KOPT-K1 (cell line): Measurements from ENCODE around the gene TTC16.

Source experiments
- H3K27ac ChIP-seq: fragments of 200-600 bp; sonication (generic); 2 replicates; pipeline ENCODE4 v1.5.1; 2016; ENCODE audit warnings: antibody characterized with exemption, mild to moderate bottlenecking, low read depth, low read length; ENCODE audit not compliant: poor library complexity, severe bottlenecking
- H3K36me3 ChIP-seq: fragments of 200-600 bp; sonication (generic); 2 replicates; pipeline ENCODE4 v1.5.1; 2017; ENCODE audit warnings: antibody characterized with exemption, mild to moderate bottlenecking, low read length, moderate library complexity; ENCODE audit not compliant: insufficient read depth
- H3K9me3 ChIP-seq: fragments of 200-600 bp; sonication (generic); 2 replicates; pipeline ENCODE4 v1.5.1; 2017; ENCODE audit warnings: antibody characterized with exemption, low read length, mild to moderate bottlenecking; ENCODE audit not compliant: insufficient read depth, poor library complexity, severe bottlenecking

Gene TTC16

DNA sequence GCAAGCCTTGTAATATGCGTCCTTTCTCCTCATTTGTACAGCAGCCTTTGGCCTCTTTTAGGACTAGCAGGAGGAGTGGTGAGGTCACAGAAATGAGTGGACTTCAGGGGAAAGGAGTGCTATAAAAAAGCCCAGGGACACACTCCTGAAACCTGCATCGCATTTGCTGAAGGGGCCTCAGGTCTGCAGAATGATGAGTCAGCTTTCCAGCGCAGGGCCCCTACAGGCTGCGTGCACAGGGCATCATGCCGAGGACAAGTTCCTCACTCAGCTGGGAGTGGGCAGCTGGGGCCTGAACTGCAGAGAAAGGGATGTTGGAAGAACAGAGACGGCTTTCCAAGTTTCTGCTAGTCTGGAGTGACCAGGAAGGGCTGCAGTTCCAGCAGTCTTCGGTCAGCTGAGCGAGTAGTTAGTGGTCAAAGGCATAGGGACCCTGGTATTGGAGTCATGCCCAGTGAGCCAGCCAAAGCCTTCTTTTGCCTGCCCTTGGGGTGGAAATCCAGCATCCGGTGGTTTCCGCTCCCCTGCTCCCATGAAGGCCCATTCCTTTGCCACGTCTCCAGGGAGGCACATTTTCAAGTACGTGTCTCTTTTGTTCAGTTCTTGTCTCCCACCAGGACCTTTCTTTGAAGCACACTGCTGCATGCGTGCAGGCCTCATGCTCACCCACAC, 26.4 kb upstream of the TTC16 start:
- Histone ChIP-seq H3K9me3 (no peaks in the 10 kb centered on the region), H3K36me3 (no peaks in the 10 kb centered on the region), H3K27ac (no peak overlapping the region)

- Histone ChIP-seq H3K9me3 (no peaks in the 10 kb centered on the region), H3K36me3 (no peaks in the 10 kb centered on the region), H3K27ac (no peak overlapping the region)
These were observed 25.1 kb upstream of the TTC16 start for GRCh38 chr9:127690735-127691134.

GRCh38 chr9:127692071-127692470, 23.8 kb upstream of the TTC16 start:
- no peaks in the 10 kb centered on the region for H3K9me3 ChIP-seq
- H3K36me3 ChIP-seq: no peaks in the 10 kb centered on the region

DNA sequence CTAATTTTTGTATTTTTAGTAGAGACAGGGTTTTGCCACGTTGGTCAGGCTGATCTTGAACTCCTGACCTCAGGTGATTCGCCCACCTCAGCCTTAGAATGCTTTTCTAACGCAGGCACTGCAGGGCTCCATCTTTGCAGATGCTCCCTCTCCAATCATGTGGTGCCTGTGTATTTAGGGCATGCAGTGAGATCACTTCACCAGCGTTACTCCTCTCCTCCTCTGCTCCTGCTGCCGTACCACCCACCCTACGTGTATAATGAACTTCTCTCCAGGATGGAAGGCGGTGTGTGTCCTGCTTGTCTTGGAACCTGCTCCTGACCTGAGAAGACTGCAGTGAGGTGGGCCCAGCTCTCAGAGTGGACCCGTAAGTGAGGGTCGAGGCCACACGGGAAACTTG, 22.7 kb upstream of the TTC16 start:
- no peaks in the 10 kb centered on the region for H3K9me3 ChIP-seq
- H3K36me3 ChIP-seq: no peaks in the 10 kb centered on the region
- H3K27ac ChIP-seq: no peak overlapping the region

More at GRCh38 chr9:127692071-127692470, 23.8 kb upstream of the TTC16 start:
- H3K27ac ChIP-seq: no peak overlapping the region

GRCh38 chr9:127693697-127694096, 22.2 kb upstream of the TTC16 start:
- Histone ChIP-seq H3K9me3 (no peaks in the 10 kb centered on the region), H3K27ac (no peak overlapping the region), H3K36me3 (no peaks in the 10 kb centered on the region)

DNA sequence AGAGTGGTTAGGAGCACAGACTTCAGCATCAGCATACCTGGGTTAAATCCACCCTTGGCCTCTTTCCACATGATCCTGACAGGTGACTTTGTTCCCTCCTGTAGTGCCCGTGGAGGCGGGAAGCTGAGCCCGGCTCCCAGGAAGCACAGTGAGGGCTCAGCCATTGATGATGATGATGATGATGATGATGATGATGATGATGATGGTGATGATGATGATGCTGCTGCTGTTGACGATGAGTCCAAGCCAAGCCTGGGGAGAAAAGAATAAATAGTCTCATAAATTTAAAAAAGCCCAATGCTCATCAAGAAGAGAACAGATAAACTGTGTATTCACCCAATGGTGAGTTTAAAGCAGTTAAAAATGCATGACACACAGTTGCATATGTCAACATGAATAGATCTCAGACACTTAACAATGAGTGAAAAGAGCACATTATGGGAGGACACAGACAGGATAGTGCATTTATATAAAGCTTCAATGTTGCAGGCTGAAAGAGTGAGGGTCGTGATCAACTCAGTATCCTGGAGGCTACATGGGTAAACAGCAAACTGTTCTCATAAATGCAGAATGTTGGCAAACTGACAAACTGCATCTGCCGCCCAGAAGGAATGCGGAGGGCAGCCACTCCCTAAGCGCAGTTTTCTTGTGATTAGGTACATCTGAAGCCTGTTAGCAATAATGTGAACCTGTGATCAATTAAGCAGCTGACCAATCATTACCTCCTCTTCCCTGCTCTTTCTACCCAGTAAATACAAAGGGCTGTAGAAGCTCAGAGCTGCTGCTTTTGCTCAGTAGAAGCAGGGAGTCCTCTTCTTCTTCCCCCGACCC, 20.8 kb upstream of the TTC16 start:
- no peak overlapping the region for H3K27ac ChIP-seq
- no peaks in the 10 kb centered on the region for H3K9me3 ChIP-seq
- no peaks in the 10 kb centered on the region for H3K36me3 ChIP-seq

DNA sequence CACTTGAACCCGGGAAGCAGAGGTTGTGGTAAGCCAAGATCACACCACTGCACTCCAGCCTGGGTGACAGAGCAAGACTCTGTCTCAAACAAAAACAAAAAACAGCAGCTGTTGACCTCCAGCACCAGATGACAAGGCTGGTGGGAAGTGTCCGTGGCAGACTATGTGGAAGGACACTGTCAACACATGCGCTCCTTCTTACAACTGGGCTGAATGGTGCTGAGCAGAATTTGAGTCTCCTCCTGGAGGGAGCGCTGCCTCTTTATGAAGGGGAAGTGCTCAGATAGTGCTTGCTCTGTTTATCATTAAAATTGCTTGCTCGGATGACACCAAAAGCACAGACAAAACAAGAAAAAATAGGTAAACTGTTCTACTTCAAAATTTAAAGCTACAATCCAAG, 18.3 kb upstream of the TTC16 start:
- H3K36me3 ChIP-seq: no peaks in the 10 kb centered on the region

GRCh38 chr9:127698386-127698785, 17.5 kb upstream of the TTC16 start:
- Histone ChIP-seq H3K9me3 (no peaks in the 10 kb centered on the region), H3K27ac (no peak overlapping the region), H3K36me3 (no peaks in the 10 kb centered on the region)

More for the DNA sequence above, 18.3 kb upstream of the TTC16 start:
- Histone ChIP-seq H3K27ac (no peak overlapping the region), H3K9me3 (no peaks in the 10 kb centered on the region)

DNA sequence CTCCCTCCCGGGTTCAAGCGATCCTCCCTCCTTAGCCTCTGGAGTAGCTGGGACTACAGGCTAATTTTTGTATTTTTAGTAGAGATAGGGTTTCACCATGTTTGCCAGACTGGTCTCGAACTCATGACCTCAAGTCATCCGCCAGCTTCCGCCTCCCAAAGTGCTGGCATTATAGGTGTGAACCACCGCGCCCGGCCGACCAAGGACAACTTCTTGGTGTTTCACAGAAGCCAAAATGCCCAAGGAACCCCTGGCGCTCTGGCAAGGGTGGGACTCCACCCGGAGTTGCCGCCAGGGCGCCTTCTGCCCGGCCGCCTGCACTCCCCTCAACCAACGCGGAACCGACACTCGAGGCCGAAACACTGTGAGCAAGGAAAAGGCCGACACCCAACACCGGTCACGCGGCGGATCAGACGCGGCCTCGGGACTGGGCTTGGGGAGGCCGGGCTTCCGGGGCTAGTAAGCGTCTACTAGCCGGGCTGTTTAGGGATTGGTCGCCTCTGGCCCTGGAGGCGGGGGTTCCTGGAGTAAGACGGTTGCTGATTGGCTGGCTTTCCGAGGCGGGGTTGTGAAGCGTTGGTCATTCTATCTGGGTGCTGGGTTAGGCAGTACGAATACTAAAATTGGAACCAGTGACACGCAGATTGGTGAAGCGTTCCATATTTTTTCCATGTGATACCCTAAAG, 16.8 kb upstream of the TTC16 start:
- Histone ChIP-seq H3K36me3 (no peaks in the 10 kb centered on the region), H3K9me3 (no peaks in the 10 kb centered on the region), H3K27ac (no peak overlapping the region)

- Histone ChIP-seq H3K36me3 (no peaks in the 10 kb centered on the region), H3K27ac (no peak overlapping the region), H3K9me3 (no peaks in the 10 kb centered on the region)
These were observed 15.7 kb upstream of the TTC16 start for GRCh38 chr9:127700140-127700539.

DNA sequence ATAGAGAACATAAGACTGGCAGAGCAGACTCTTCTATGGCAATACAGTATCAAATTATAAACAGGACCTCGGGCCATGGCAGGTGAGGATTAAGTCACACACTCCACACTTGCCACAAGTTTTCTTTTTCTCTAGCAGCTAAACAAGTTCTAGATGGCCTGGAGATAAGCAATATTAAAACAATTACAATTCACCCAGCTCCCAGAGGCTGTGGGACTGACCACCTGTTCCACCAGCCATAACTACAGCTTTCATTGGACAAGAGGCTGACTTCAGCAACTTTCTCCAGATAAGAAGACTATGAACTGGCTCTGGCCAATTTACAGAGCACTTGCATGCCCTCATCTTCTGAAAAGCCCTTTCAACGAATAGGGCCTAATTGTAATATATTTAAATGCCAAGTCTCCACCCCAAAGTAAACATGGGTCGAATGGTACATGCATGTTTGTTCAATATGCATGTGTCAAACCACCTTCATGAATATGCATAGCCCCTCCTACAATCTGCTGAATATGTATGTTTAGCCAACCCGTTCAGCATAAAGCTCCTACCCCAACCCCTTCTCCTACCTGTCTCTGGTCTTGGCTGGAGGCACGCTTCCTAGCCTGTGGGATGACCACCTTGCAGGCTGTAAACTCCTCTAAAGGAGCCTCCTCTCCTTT, 15.2 kb upstream of the TTC16 start:
- Histone ChIP-seq H3K36me3 (no peaks in the 10 kb centered on the region), H3K27ac (no peak overlapping the region), H3K9me3 (no peaks in the 10 kb centered on the region)

DNA sequence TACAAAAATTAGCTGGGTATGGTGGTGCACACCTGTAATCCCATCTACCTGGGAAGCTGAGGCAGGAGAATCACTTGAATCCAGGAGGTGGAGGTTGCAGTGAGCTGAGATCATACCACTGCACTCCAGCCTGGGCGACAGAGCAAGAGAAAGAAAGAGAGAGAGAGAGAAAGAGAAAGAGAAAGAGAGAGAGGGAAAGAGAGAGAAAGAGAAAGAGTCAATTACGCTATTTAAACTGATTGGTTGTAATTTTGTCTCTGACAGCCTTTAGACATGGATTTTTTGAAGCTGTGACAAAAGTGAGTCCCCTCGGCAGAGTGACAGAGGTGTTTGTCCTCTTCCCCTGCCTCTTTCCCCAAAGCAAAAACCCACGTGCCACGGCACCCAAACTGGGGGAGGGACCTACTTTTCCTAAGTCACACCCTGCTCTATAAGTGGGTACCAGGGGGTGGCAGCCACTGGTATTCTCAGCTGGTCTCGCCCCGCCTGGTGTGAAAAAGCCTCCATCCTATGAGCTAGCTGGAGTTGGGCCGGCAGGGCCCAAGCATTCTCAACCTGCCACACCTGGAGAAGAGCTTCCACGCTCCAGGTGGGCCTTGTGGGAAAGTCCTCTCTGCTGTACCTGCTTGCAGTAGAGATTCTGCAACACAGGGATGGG, 12.5 kb upstream of the TTC16 start:
- H3K27ac ChIP-seq: no peak overlapping the region
- no peaks in the 10 kb centered on the region for H3K36me3 ChIP-seq
- H3K9me3 ChIP-seq: no peaks in the 10 kb centered on the region

DNA sequence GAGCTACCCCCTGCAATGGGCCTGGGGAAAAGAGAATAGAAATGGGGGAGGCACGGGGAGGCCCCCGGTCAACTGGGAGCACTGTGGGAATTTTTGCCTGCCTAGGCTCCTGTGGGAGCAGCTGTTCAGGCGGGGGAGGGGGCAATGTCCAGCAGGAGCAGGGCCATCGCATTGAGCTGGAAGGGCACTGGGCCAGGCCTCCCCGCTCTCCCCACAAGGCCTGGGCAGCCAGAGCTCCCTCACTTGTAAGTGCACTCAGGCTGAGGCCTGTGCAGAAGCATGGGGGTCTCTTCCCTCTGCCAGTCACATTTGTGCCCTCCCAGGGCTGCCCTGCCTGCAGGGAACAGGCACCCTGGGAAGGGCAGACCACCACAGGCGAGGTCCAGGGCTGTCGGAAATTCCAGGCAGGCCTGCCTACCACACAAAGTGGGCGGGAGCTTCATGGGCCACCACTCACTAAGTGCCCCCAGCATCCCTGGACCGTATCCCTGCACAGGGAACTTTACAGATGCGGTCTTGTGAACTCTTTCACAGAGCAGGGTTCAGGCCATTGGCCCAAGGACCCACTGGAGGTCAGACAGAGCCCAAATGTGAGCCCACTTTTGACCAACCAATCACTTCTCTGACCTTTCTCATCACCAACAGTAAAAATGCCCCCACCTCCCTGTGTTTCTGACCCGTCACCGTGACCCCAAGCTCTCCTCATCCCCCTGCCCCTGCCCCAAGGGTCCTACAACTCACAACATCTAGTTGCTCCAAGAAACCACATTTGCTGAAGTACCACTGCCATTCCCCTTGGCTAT, 10.1 kb upstream of the TTC16 start:
- Histone ChIP-seq H3K36me3 (no peaks in the 10 kb centered on the region), H3K9me3 (no peaks in the 10 kb centered on the region), H3K27ac (no peak overlapping the region)

- Histone ChIP-seq H3K27ac (no peak within 1 kb of the TSS), H3K9me3 (no peaks in the 10 kb centered on the region), H3K36me3 (no peaks in the 10 kb centered on the region)
These were observed 9.0 kb upstream of the TTC16 start, which contains the start of gene CFAP157 for GRCh38 chr9:127706836-127707241. Gene CFAP157 (plus strand): TSS chr9:127706988. CDS start chr9:127707032, 44 bp downstream.
